ENCODE data around the gene GPHA2.

The GPHA2 gene

GRCh38 chr11:64905516-64906313 lies 30.0 kb downstream of the GPHA2 start:
- no peak for TF ChIP-seq CTCF (IDR thresholded peaks at IDR 0.05; ENCODE audit: low read depth, low read length, missing control alignments)
- no peak overlapping the region for H3K4me3 ChIP-seq (replicated peaks; ENCODE audit: low read depth, low read length)
- no peak for DNase-seq (ENCODE audit: extremely low read depth, low read depth)

GRCh38 chr11:64903291-64903833 lies 32.3 kb downstream of the GPHA2 start:
- DNase-seq (ENCODE audit: extremely low read depth, low read depth) = no peak
- TF ChIP-seq CTCF (IDR thresholded peaks at IDR 0.05; ENCODE audit: low read depth, low read length, missing control alignments) = no peak
- H3K4me3 ChIP-seq (replicated peaks; ENCODE audit: low read depth, low read length) = no peak overlapping the region

GRCh38 chr11:64902102-64902900 lies 33.4 kb downstream of the GPHA2 start:
- DNase-seq (ENCODE audit: extremely low read depth, low read depth) = no peak
- H3K4me3 ChIP-seq (replicated peaks; ENCODE audit: low read depth, low read length) = no peak overlapping the region
- no peak for TF ChIP-seq CTCF (IDR thresholded peaks at IDR 0.05; ENCODE audit: low read depth, low read length, missing control alignments)

DNA sequence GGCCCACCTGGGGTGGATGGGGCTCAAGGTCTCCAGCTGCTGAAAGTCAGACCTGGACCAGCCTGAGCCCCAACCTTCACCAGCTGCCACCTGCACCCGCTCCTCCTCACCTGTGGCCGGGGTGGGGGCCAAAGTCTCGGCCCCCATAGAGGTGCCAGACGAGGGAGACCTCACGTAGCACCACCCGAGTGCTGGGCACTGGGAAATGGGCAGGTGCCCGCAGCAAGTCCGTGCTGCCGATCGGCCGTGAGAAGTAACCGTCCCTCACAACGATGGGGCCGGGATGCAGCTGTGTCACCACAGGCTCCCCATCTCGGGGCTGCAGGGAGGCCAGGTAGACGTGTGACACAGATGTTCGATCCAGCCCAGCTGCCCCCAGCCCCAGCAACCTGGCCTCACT lies 34.9 kb downstream of the GPHA2 start:
- DNase-seq (ENCODE audit: extremely low read depth, low read depth) = no peak
- no peak for TF ChIP-seq CTCF (IDR thresholded peaks at IDR 0.05; ENCODE audit: low read depth, low read length, missing control alignments)
- H3K4me3 ChIP-seq (replicated peaks; ENCODE audit: low read depth, low read length) = no peak overlapping the region

GRCh38 chr11:64900263-64900678 lies 35.4 kb downstream of the GPHA2 start:
- DNase-seq (ENCODE audit: extremely low read depth, low read depth) = no peak
- no peak overlapping the region for H3K4me3 ChIP-seq (replicated peaks; ENCODE audit: low read depth, low read length)
- TF ChIP-seq CTCF (IDR thresholded peaks at IDR 0.05; ENCODE audit: low read depth, low read length, missing control alignments) = no peak

- H3K4me3 ChIP-seq (replicated peaks; ENCODE audit: low read depth, low read length) = no peak overlapping the region
- no peak for TF ChIP-seq CTCF (IDR thresholded peaks at IDR 0.05; ENCODE audit: low read depth, low read length, missing control alignments)
- DNase-seq (ENCODE audit: extremely low read depth, low read depth) = no peak
Observed at GRCh38 chr11:64898541-64898940, 37.2 kb downstream of the GPHA2 start.

All from HFF-Myc (cell line).